ENCODE measurements around the gene DROSHA. TPM values are rescaled to one million over a fixed set of nuclear protein-coding genes. Genes with fewer than 3 reads are reported as not detected.

Gene DROSHA
- total RNA-seq, 2 experiments from 2014 or later: 69.8 to 74.3 TPM

DNA sequence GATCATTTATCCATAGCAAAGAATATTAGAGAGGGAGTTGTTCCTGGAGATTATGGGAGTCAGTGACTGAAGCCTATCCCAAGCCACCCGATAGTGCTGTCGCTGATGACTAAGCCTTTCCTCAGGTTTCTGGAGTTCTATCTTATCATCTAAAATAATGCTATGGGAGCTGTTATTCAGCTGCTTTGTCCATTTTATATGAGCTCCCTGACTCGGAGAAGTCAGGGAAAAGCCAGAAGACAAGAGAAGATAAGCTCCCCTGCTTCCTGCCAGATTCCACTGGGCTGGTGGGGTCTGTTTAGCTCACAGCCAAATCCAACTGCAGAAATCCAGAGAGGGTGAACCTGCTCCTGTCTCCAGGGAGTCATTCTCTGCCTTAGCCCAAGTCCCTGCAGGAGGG lies 148.2 kb downstream of the DROSHA start:
- H3K9me3 Mint-ChIP-seq (ENCODE audit: insufficient read depth): no peaks in the 10 kb centered on the region
- no peaks in the 10 kb centered on the region for H3K4me1 Mint-ChIP-seq (ENCODE audit: low read depth)
- no peaks in the 10 kb centered on the region for H3K36me3 Mint-ChIP-seq (ENCODE audit: low read depth)
- ChIA-PET POLR2A (no interaction called here), CTCF (no interaction called here)
- H3K4me3 Mint-ChIP-seq: no peak overlapping the region
- no peak overlapping the region for H3K27ac Mint-ChIP-seq
- ATAC-seq (no peak), DNase-seq (no peak)
- peaks cover 2% of the 10 kb centered on the region for H3K27me3 Mint-ChIP-seq (ENCODE audit: low read depth)

DNA sequence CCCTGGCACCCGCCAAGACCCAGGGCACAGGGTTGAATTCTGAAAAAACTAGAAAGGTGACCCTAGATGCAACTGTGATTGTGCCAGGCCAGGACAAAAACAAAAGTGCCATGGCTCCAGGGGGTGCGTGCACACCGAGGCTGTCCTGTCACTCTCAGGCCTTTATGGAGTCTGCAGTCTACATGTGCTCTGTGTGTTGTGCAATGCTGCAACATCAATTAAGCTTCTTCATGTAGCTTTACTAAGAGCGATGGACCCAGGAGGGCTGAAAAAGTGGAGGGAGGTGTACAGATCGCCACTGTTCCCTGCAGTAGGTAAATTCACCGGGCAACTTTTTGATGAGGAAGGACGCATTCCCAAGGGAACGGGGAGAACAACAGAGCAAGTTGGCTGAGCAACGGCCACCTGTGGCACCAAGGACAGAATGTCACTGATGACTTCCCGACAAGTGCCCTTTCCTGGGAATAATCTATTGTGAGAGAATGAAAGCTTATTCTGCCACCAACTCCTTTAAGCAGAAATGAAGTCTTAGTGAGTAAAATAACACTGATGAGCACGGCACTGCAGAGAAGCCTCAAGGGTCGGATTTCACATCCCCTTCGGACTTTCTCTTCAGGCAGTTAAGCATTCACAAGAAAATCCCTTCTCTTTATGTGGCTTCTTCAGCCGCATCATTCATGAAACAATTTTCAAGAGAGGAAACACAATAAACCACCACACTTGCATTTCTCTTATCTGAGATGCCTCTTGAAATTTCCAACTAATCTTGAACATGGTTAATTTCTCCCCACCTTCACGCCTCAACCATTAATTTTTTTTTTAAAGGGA lies 149.6 kb downstream of the DROSHA start:
- Mint-ChIP-seq H3K4me1 (ENCODE audit: low read depth) (no peaks in the 10 kb centered on the region), H3K27me3 (ENCODE audit: low read depth) (peaks cover 4% of the 10 kb centered on the region)
- CTCF ChIA-PET: no interaction called here

DNA sequence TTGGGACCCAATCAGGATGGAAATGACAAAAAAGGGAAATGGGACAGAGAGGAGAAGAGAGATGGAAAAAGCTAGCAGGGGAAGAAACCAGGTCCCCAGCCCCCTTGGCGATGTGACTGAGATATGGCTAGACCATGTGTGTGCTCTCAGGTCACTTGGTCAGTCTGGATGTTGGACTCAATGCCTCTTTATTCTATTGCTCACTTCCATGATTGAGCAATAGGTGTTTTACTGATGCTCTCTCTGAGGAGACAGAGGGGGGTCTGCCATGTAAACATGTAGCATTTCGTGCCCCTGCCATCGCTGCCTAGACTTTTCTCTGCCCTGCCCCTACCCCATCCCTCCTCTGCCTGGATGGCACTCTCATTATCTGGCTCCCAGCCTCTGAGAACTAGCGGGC lies 150.6 kb downstream of the DROSHA start:
- Mint-ChIP-seq H3K9me3 (ENCODE audit: insufficient read depth) (no peaks in the 10 kb centered on the region), H3K36me3 (ENCODE audit: low read depth) (no peaks in the 10 kb centered on the region), H3K27ac (no peak overlapping the region), H3K27me3 (ENCODE audit: low read depth) (peaks cover 4% of the 10 kb centered on the region), H3K4me1 (ENCODE audit: low read depth) (no peaks in the 10 kb centered on the region), H3K4me3 (no peak overlapping the region)
- no peak for ATAC-seq
- DNase-seq: no peak
- ChIA-PET CTCF (no interaction called here), POLR2A (no interaction called here)

More for the DNA sequence above, 149.6 kb downstream of the DROSHA start:
- POLR2A ChIA-PET: no interaction called here
- H3K4me3 Mint-ChIP-seq: no peak overlapping the region
- ATAC-seq: no peak
- no peak for DNase-seq
- H3K27ac Mint-ChIP-seq: no peak overlapping the region
- H3K36me3 Mint-ChIP-seq (ENCODE audit: low read depth): no peaks in the 10 kb centered on the region
- no peaks in the 10 kb centered on the region for H3K9me3 Mint-ChIP-seq (ENCODE audit: insufficient read depth)

DNA sequence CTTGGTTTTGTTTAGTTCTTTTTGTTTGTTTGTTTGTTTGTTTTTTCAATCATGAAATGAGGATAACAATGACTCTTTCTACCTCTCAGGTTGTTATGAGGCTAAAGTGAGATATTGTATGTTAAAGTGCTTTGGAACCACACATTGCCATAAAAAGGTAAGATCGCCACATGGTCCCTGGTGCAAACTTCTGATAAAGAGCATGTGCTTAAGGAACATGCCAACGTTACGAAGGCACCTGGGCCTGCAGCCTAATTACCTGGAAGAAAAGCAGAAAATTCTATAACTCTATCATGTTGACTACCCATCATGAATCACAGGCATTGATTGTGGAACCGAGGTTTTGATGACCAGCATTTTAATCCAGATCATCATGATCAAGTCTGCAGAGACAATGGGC lies 151.8 kb downstream of the DROSHA start:
- no peaks in the 10 kb centered on the region for H3K9me3 Mint-ChIP-seq (ENCODE audit: insufficient read depth)
- no peak overlapping the region for H3K27ac Mint-ChIP-seq
- DNase-seq: no peak
- no peak for ATAC-seq
- H3K4me3 Mint-ChIP-seq: no peak overlapping the region
- H3K36me3 Mint-ChIP-seq (ENCODE audit: low read depth): no peaks in the 10 kb centered on the region
- H3K27me3 Mint-ChIP-seq (ENCODE audit: low read depth): peaks cover 4% of the 10 kb centered on the region
- no peaks in the 10 kb centered on the region for H3K4me1 Mint-ChIP-seq (ENCODE audit: low read depth)
- ChIA-PET POLR2A (no interaction called here), CTCF (no interaction called here)

DNA sequence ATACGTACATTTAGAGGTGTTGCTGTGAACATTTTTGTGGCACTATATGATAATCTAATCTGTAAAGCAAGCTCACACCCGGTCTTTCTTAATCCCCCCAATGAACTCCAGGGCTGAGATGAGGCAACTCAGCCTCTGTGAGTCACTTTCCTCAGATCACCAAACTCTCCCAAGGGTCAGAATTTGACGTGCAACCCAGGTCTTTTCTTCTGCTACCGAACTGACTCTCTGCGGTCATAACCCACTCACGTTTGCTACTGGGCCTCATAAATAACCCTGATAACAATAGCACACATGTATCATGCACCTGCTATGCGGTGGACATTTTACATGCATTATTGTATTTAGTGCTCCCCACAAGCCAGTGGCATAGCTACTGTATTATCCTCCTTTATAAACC lies 153.1 kb downstream of the DROSHA start:
- DNase-seq: no peak
- Mint-ChIP-seq H3K36me3 (ENCODE audit: low read depth) (no peaks in the 10 kb centered on the region), H3K4me1 (ENCODE audit: low read depth) (no peaks in the 10 kb centered on the region), H3K27me3 (ENCODE audit: low read depth) (peaks cover 4% of the 10 kb centered on the region), H3K27ac (no peak overlapping the region), H3K4me3 (no peak overlapping the region), H3K9me3 (ENCODE audit: insufficient read depth) (no peaks in the 10 kb centered on the region)
- ChIA-PET CTCF (no interaction called here), POLR2A (no interaction called here)
- no peak for ATAC-seq

DNA sequence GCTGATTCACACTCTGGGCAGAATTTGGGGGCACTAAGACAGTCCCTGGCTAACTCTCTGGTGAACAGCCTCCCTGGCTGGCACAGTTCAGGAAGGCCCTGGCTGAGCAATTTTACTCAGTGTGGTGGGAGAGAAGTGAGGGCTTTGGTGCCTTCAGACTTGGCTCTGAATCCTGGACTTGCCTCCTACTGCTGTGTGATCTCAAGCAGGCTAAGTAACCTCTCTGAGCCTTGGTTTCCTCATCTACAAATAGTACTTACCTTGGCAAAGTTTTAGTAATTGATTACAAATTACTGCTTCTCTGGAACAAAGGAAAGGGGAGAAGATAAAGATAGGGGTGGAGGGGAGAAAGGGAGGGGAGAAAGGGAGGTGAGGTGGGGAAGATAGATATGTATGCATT lies 153.8 kb downstream of the DROSHA start:
- no peaks in the 10 kb centered on the region for H3K9me3 Mint-ChIP-seq (ENCODE audit: insufficient read depth)
- no peaks in the 10 kb centered on the region for H3K36me3 Mint-ChIP-seq (ENCODE audit: low read depth)
- DNase-seq: no peak
- POLR2A ChIA-PET: no interaction called here
- no peaks in the 10 kb centered on the region for H3K4me1 Mint-ChIP-seq (ENCODE audit: low read depth)
- CTCF ChIA-PET: no interaction called here
- no peak overlapping the region for H3K27ac Mint-ChIP-seq
- H3K27me3 Mint-ChIP-seq (ENCODE audit: low read depth): peaks cover 4% of the 10 kb centered on the region
- ATAC-seq: no peak
- H3K4me3 Mint-ChIP-seq: no peak overlapping the region

DNA sequence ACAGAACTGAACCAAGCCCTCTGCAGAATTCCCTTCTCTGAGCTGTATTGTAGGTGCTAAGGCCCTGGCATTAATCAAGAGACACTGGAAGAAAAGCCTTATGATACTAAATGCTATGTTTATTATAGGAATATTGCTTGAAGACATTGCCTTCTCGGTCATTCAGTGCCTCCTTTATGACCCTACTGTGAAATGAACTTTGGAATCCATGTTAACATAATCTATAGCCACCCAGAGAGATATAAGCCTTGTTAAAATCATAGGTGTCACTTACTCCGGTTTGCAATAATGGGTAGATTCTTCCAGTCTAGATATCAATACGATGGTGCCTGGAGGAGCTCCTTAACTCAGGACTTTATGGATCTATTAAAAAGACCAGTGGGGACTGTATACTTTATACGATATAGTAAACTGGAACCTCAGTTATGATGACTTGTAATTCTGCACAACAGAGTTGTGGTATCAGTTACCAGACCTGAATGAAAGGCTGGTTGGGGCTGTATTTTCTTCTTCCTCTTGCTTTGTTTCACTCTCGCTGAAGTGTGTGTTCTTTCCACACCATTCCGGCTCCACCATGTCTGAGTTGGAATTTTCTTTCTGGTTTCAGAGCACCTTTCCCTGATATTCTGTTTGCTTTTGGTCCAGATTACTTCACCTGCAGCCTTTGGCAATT lies 154.5 kb downstream of the DROSHA start:
- no peaks in the 10 kb centered on the region for H3K4me1 Mint-ChIP-seq (ENCODE audit: low read depth)
- ChIA-PET POLR2A (no interaction called here), CTCF (no interaction called here)
- H3K9me3 Mint-ChIP-seq (ENCODE audit: insufficient read depth): no peaks in the 10 kb centered on the region
- H3K4me3 Mint-ChIP-seq: no peak overlapping the region
- no peaks in the 10 kb centered on the region for H3K36me3 Mint-ChIP-seq (ENCODE audit: low read depth)
- peaks cover 4% of the 10 kb centered on the region for H3K27me3 Mint-ChIP-seq (ENCODE audit: low read depth)
- H3K27ac Mint-ChIP-seq: no peak overlapping the region
- DNase-seq: no peak
- ATAC-seq: no peak

DNA sequence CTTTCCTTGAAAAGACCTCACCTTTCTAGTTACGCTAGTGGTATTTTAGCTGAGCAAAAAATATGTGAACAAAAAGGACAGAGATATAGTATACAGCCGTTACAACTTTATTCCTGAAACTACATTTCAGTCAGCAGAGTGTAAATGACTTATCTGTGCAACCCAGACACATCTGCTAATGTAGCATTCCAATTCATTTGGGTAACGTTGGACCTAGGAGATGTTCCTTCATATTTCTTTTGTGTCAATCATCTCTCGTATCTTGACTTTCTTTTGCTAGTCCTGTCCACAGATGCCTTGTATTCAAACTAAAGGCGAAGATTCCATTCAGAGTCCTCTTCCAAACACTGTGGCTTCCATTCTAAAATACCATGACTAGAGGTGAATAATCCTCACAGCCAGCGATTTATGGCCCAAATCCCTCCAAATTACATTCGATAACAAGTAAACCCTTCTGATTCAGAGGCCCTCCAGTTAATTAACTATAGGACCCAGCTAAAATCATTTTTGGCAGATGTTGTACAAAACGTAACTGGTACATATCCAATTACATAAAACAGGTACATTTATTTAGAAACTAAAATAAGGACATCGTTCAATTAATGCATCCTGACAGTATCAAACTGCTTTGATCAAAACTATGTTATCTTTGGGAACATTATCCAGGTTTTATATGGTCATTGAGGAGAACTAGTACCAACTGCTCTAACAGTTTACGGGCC lies 155.7 kb downstream of the DROSHA start:
- Mint-ChIP-seq H3K4me3 (no peak overlapping the region), H3K27me3 (ENCODE audit: low read depth) (peaks cover 3% of the 10 kb centered on the region), H3K27ac (no peak overlapping the region), H3K4me1 (ENCODE audit: low read depth) (no peaks in the 10 kb centered on the region), H3K9me3 (ENCODE audit: insufficient read depth) (no peaks in the 10 kb centered on the region), H3K36me3 (ENCODE audit: low read depth) (no peaks in the 10 kb centered on the region)
- CTCF ChIA-PET: no interaction called here
- no peak for ATAC-seq
- no peak for DNase-seq
- POLR2A ChIA-PET: no interaction called here

DNA sequence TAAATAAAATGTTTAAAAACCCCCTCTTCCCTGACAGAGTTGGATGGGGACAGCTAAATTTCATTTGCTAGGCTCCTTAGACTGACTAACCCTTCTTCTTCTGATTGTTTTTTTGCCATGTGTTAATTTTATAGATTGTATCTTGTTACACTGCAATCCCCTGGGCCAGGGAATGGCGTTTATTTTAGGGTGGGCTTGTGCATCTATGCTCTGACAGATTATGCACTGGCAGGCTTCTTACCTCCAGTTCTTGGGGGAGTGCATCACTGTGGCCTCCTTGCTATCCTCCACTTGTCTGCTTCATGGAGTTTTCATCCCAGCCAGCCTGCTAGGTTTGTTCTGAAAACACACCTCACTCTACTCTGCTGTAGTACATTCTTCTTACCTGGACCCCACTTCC lies 159.8 kb downstream of the DROSHA start:
- no peaks in the 10 kb centered on the region for H3K4me1 Mint-ChIP-seq (ENCODE audit: low read depth)
- no peaks in the 10 kb centered on the region for H3K36me3 Mint-ChIP-seq (ENCODE audit: low read depth)
- no peaks in the 10 kb centered on the region for H3K27me3 Mint-ChIP-seq (ENCODE audit: low read depth)
- DNase-seq (no peak), ATAC-seq (no peak)
- no peak overlapping the region for H3K27ac Mint-ChIP-seq
- ChIA-PET POLR2A (no interaction called here), CTCF (no interaction called here)
- H3K9me3 Mint-ChIP-seq (ENCODE audit: insufficient read depth): no peaks in the 10 kb centered on the region
- no peak overlapping the region for H3K4me3 Mint-ChIP-seq

DNA sequence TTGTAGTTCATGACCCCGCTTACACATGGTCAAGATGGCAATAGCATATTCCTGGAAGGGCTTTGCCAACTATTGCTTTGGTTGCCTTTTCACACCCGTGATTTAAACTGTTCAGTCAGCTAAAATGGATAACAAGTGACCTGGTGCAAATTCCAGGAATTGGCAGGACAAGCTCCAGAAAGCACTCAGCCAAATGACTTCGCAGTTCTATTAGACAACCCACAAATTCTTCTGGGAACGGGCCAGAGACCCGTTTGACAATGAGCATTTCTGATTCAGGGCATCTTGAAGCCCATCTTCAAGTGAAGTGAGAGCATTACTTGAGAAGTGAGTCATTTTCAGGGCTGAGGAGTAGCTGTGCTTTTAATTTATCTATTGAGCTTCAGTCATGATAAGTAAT lies 165.0 kb downstream of the DROSHA start:
- H3K27me3 Mint-ChIP-seq (ENCODE audit: low read depth): no peaks in the 10 kb centered on the region
- H3K4me3 Mint-ChIP-seq: no peak overlapping the region
- no peaks in the 10 kb centered on the region for H3K4me1 Mint-ChIP-seq (ENCODE audit: low read depth)
- H3K27ac Mint-ChIP-seq: no peak overlapping the region
- ATAC-seq: no peak
- no peaks in the 10 kb centered on the region for H3K9me3 Mint-ChIP-seq (ENCODE audit: insufficient read depth)
- ChIA-PET POLR2A (no interaction called here), CTCF (no interaction called here)
- no peaks in the 10 kb centered on the region for H3K36me3 Mint-ChIP-seq (ENCODE audit: low read depth)
- DNase-seq: no peak

DNA sequence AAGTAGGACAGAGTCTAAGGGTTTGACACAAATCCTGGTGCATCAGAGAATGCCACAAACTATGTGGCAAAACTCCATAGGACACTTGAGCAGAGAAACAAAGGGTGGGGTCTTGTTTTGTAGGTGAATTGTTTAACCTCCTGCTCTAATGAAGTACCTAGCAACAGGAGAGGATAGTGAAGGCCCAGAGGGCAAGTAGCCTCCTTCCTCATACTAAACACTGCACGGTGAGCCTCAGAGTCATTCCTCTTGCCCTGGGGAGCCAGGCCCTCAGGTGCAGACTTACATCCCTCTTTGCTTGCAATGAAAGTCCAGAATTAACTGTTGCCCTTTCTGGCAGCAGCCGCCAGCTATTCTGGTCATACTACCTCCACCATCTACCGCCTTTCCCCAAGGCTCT lies 166.1 kb downstream of the DROSHA start:
- no peak overlapping the region for H3K27ac Mint-ChIP-seq
- CTCF ChIA-PET: no interaction called here
- no peak for ATAC-seq

DNA sequence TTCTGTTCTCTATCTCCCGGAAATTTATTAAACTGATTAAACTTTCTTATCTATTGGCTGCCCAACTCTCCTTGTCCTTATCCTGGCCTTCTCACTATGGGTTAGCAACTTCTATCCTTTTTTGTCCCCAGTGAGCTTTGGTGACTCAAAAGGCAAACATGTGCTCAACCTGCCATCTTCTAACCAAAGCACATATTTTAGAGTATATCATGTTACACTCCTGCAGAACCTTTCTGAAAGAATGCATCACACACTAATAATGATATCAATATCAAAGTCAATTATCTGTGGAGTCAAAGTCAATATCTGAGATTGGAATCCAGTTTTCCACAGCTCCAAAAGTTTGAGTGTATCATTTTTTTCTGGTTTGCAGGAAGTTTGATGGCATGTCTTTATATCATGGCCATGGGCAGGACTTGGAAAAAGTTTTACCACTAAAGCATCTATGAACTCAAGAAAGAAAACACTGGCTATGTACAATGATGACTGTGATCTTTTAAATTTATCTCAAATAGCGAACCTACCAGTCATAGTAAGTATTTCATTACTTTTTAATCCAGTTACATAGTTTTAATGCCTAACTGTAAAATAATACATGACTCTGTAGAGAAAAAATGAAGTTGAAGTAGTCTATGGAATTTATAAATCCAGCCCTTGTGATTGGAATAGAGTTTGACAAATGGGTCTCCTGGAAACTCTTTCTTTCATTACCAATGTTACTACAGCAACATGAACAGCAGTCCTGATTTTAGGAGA lies 166.8 kb downstream of the DROSHA start:
- ChIA-PET CTCF (no interaction called here), POLR2A (no interaction called here)
- no peak for ATAC-seq
- no peaks in the 10 kb centered on the region for H3K9me3 Mint-ChIP-seq (ENCODE audit: insufficient read depth)
- no peaks in the 10 kb centered on the region for H3K4me1 Mint-ChIP-seq (ENCODE audit: low read depth)
- H3K27ac Mint-ChIP-seq: no peak overlapping the region
- no peaks in the 10 kb centered on the region for H3K36me3 Mint-ChIP-seq (ENCODE audit: low read depth)
- DNase-seq: no peak
- H3K27me3 Mint-ChIP-seq (ENCODE audit: low read depth): peaks cover 2% of the 10 kb centered on the region
- no peak overlapping the region for H3K4me3 Mint-ChIP-seq

More for the DNA sequence above, 166.1 kb downstream of the DROSHA start:
- DNase-seq: no peak
- POLR2A ChIA-PET: no interaction called here
- no peaks in the 10 kb centered on the region for H3K27me3 Mint-ChIP-seq (ENCODE audit: low read depth)
- no peaks in the 10 kb centered on the region for H3K9me3 Mint-ChIP-seq (ENCODE audit: insufficient read depth)
- no peaks in the 10 kb centered on the region for H3K36me3 Mint-ChIP-seq (ENCODE audit: low read depth)
- no peak overlapping the region for H3K4me3 Mint-ChIP-seq
- no peaks in the 10 kb centered on the region for H3K4me1 Mint-ChIP-seq (ENCODE audit: low read depth)

All from activated CD8-positive, alpha-beta T cell treated with anti-CD3 and anti-CD28 coated beads, Interleukin-2, amount 10 ng/mL, durations not matched to agents 7 days and 5 days (primary cell).